IMR-90 (cell line): ENCODE data around the gene CASP6. TPM values are rescaled to one million over a fixed set of nuclear protein-coding genes. Genes with fewer than 3 reads are reported as not detected.

Experiments
- ATAC-seq: fragments of 200-7000 bp; cut with Tn5 transposase; 2 replicates; pipeline ENCODE4 v1.9.1; 2020; ENCODE audit warnings: low read depth, mild to moderate bottlenecking, moderate library complexity
- BruUV-seq: library from RNA; stranded (reverse); fragments of 400-500 nt; replicated peaks from 2 replicates; lab custom pipeline; 2021; lab: Mats Ljungman, UMichigan
- CTCF ChIA-PET: fragments of 300-600 bp; formaldehyde crosslinking; extraction: SDS; loops from one replicate; lab custom pipeline; 2021; ENCODE audit warnings: antibody characterized with exemption; lab: Yijun Ruan, JAX
- POLR2A ChIA-PET: fragments of 300-600 bp; sonication (Branson Sonifier 250); formaldehyde crosslinking; loops from one replicate; lab custom pipeline; 2022; ENCODE audit warnings: antibody characterized with exemption; ENCODE audit not compliant: unreplicated experiment; lab: Charles Lee
- DNase-seq: peaks from one replicate; pipeline ENCODE4 v3.0.0; 2013
- H2AFZ ChIP-seq: replicated peaks from 2 replicates; pipeline ENCODE3; 2013; ENCODE audit warnings: low read length, mild to moderate bottlenecking; ENCODE audit not compliant: poor library complexity
- H2AK5ac ChIP-seq: 2 replicates; pipeline ENCODE4 v1.6.1; 2013; ENCODE audit warnings: low read depth, low read length, inconsistent platforms
- H2AK9ac ChIP-seq: replicated peaks from 2 replicates; pipeline ENCODE3; 2013; ENCODE audit warnings: mild to moderate bottlenecking, low read depth, low read length, moderate library complexity; ENCODE audit not compliant: poor library complexity
- H2BK120ac ChIP-seq: 2 replicates; pipeline ENCODE4 v1.6.1; 2013; ENCODE audit warnings: low read depth, low read length, inconsistent platforms
- H2BK15ac ChIP-seq: 3 replicates; pipeline ENCODE4 v1.6.1; 2013; ENCODE audit warnings: low read depth, low read length, inconsistent platforms
- H2BK20ac ChIP-seq: 2 replicates; pipeline ENCODE4 v1.6.1; 2013; ENCODE audit warnings: low read depth, mild to moderate bottlenecking, inconsistent platforms, low read length, moderate library complexity
- H2BK5ac ChIP-seq: 2 replicates; pipeline ENCODE4 v1.6.1; 2013; ENCODE audit warnings: mild to moderate bottlenecking, low read depth, low read length, inconsistent platforms; ENCODE audit not compliant: poor library complexity, severe bottlenecking
- H3K14ac ChIP-seq: replicated peaks from 2 replicates; pipeline ENCODE4 v1.6.1; 2013; ENCODE audit warnings: low read depth, low read length, inconsistent platforms
- H3K18ac ChIP-seq: 2 replicates; pipeline ENCODE4 v1.6.1; 2013; ENCODE audit warnings: low read depth, low read length, control low read depth
- H3K23ac ChIP-seq: 2 replicates; pipeline ENCODE4 v1.6.1; 2013; ENCODE audit warnings: low read depth, low read length, inconsistent platforms
- H3K27ac ChIP-seq: 2 replicates; pipeline ENCODE4 v1.5.1; 2013; ENCODE audit warnings: mild to moderate bottlenecking, control low read depth, low read length; ENCODE audit not compliant: insufficient read depth
- H3K27me3 ChIP-seq: 2 replicates; pipeline ENCODE4 v1.6.1; 2013; ENCODE audit warnings: low read length; ENCODE audit not compliant: control insufficient read depth, insufficient read depth
- H3K36me3 ChIP-seq: 2 replicates; pipeline ENCODE4 v1.6.1; 2013; ENCODE audit warnings: low read length, mixed read lengths; ENCODE audit not compliant: control insufficient read depth, insufficient read depth
- H3K4ac ChIP-seq: 2 replicates; pipeline ENCODE4 v1.6.1; 2013; ENCODE audit warnings: low read depth, low read length, inconsistent platforms
- H3K4me1 ChIP-seq: 2 replicates; pipeline ENCODE4 v1.6.1; 2013; ENCODE audit warnings: low read length, mixed read lengths; ENCODE audit not compliant: control insufficient read depth, insufficient read depth
- H3K4me2 ChIP-seq: 2 replicates; pipeline ENCODE4 v1.6.1; 2013; ENCODE audit warnings: low read depth, mild to moderate bottlenecking, control low read depth, low read length, moderate library complexity
- H3K4me3 ChIP-seq: 2 replicates; pipeline ENCODE4 v1.5.1; 2013; ENCODE audit warnings: low read depth, mild to moderate bottlenecking, control low read depth, low read length, moderate library complexity; ENCODE audit not compliant: insufficient read depth
- H3K56ac ChIP-seq: 2 replicates; pipeline ENCODE4 v1.6.1; 2013; ENCODE audit warnings: low read length, inconsistent platforms; ENCODE audit not compliant: insufficient read depth; ENCODE audit errors: extremely low read depth
- H3K79me1 ChIP-seq, 2 experiments: 2 replicates each; pipeline ENCODE4 v1.6.1; 2013; ENCODE audit warnings: low read length in 2 of 2, inconsistent platforms in 1 of 2, low read depth in 1 of 2
- H3K9ac ChIP-seq: 2 replicates; pipeline ENCODE4 v1.6.1; 2013; ENCODE audit warnings: low read depth, low read length, control low read depth
- H3K9me1 ChIP-seq: 2 replicates; pipeline ENCODE4 v1.6.1; 2013; ENCODE audit warnings: low read length, inconsistent platforms; ENCODE audit not compliant: insufficient read depth
- H3K9me3 ChIP-seq: 2 replicates; pipeline ENCODE4 v1.6.1; 2013; ENCODE audit warnings: low read length; ENCODE audit not compliant: control insufficient read depth, insufficient read depth
- H4K20me1 ChIP-seq: 2 replicates; pipeline ENCODE4 v1.6.1; 2013; ENCODE audit warnings: low read length, inconsistent platforms; ENCODE audit not compliant: insufficient read depth
- H4K5ac ChIP-seq: 2 replicates; pipeline ENCODE4 v1.6.1; 2013; ENCODE audit warnings: mild to moderate bottlenecking, low read depth, low read length, control low read depth
- H4K8ac ChIP-seq, 2 experiments: 2 replicates each; pipeline ENCODE4 v1.6.1; 2013; ENCODE audit warnings: low read depth in 2 of 2, low read length in 2 of 2, control low read depth in 1 of 2, inconsistent platforms in 1 of 2
- H4K91ac ChIP-seq: 2 replicates; pipeline ENCODE4 v1.6.1; 2013; ENCODE audit warnings: low read depth, low read length, inconsistent platforms; ENCODE audit not compliant: insufficient read depth
- CHD1 ChIP-seq: IDR thresholded peaks from 2 replicates; pipeline ENCODE4 v1.6.1; 2012; ENCODE audit warnings: low read depth, low read length, improper control_type of control experiment
- FOS ChIP-seq: fragments of 150-350 bp; IDR thresholded peaks from 2 replicates; pipeline ENCODE4 v1.6.1; 2016; ENCODE audit warnings: low read depth, low read length
- NFE2L2 ChIP-seq: fragments of 150-350 bp; IDR thresholded peaks from 2 replicates; pipeline ENCODE4 v1.6.1; 2016; ENCODE audit warnings: low read depth, mild to moderate bottlenecking, low read length
- RAD21 ChIP-seq: IDR thresholded peaks from 2 replicates; pipeline ENCODE4 v1.6.1; 2012; ENCODE audit warnings: low read length, improper control_type of control experiment
- WGBS, 2 experiments: methylation state at CpG; one replicate each; pipeline versions ENCODE4 v1.1.5 to v1.1.7; 2013; ENCODE audit warnings: missing lambda C conversion rate in 2 of 2; ENCODE audit not compliant: insufficient read length in 1 of 2; ENCODE audit errors: extremely low coverage in 2 of 2; 5-methylcytosine and 5-hydroxymethylcytosine counted together
- dilution Hi-C: fragments of 300-500 bp; cut with HindIII; formaldehyde crosslinking; loops from one replicate; pipeline ENCODE4 v1.14.3; 2018; ENCODE audit warnings: low sequenced_read_pairs; ENCODE audit not compliant: unreplicated experiment
- in situ Hi-C: fragments of 300-500 bp; cut with MboI; formaldehyde crosslinking; loops from 3 replicates; pipeline ENCODE4 v1.14.3; 2019; ENCODE audit warnings: low sequenced_read_pairs, inconsistent platforms, mixed read lengths
- intact Hi-C: fragments of 100-400 bp; cut with micrococcal nuclease; formaldehyde crosslinking; loops from 2 replicates; pipeline ENCODE4 v1.10.0; 2022
- polyA plus RNA-seq, 3 experiments: library from polyadenylated mRNA; depleted of rRNA; stranded (reverse); fragments of >200 nt; gene quantifications; 2 replicates each; pipeline ENCODE4 v1.2.3, GENCODE V29; 2012; ENCODE audit warnings: low replicate concordance in 1 of 3
- total RNA-seq: library from RNA; depleted of rRNA; stranded (reverse); fragments of >200 nt; gene quantifications from 2 replicates; pipeline ENCODE4 v1.2.3, GENCODE V29; 2012

Gene CASP6
- total and polyA plus RNA-seq, 2 of the 4 experiments (the other 2 are of a cell fraction): 25.0 to 44.1 TPM

- TF ChIP-seq CHD1: no peak
- TF ChIP-seq FOS: no peak
- TF ChIP-seq RAD21: no peak
- no peak for TF ChIP-seq NFE2L2
- no peak overlapping the region for H3K4me2 ChIP-seq
- no peak overlapping the region for H2BK15ac ChIP-seq
- H3K79me1 ChIP-seq: no peaks in the 10 kb centered on the region; a peak in 1 of 4 replicates
- dilution Hi-C loops: no loop called here
- no peak overlapping the region for H2AK9ac ChIP-seq
- no peak overlapping the region for H3K4me3 ChIP-seq
- no peaks in the 10 kb centered on the region for H3K9me1 ChIP-seq
- no peak overlapping the region for H3K18ac ChIP-seq
- in situ Hi-C loops: no loop called here
- ChIA-PET POLR2A (no interaction called here), CTCF (interaction anchor here (0.6 kb wide), 2 partner anchors 10 to 54 kb away, joined by 3 read pairs; no protein-coding TSS in a partner anchor)
- no peak overlapping the region for H2BK20ac ChIP-seq
- H3K27ac ChIP-seq: no peak overlapping the region
- BruUV-seq: no TSS peak
- H3K14ac ChIP-seq: no peak overlapping the region
- H4K91ac ChIP-seq: no peak overlapping the region
- no CpG with 5 or more reads among the region's 5 CpGs for WGBS, 2 experiments
- no peaks in the 10 kb centered on the region for H3K9me3 ChIP-seq
- intact Hi-C loops: no loop called here
- H3K9ac ChIP-seq: no peak overlapping the region
- no peak for DNase-seq
- no peaks in the 10 kb centered on the region for H3K36me3 ChIP-seq
- no peaks in the 10 kb centered on the region for H3K27me3 ChIP-seq
- no peak for ATAC-seq
- H4K5ac ChIP-seq: no peak overlapping the region
- no peak overlapping the region for H4K8ac ChIP-seq
- H3K23ac ChIP-seq: no peak overlapping the region
- H4K20me1 ChIP-seq: no peaks in the 10 kb centered on the region
- H3K4ac ChIP-seq: no peak overlapping the region
- H2AFZ ChIP-seq: no peak overlapping the region
- H3K56ac ChIP-seq: no peak overlapping the region
- no peak overlapping the region for H2BK5ac ChIP-seq
- H2AK5ac ChIP-seq: no peak overlapping the region
- H3K4me1 ChIP-seq: no peaks in the 10 kb centered on the region
- no peak overlapping the region for H2BK120ac ChIP-seq
Observed at GRCh38 chr4:109648266-109648996, 54.8 kb downstream of the CASP6 start.
